ENCODE data around the gene LAMTOR3.
A peak's percentile ranks its signal among the peaks of the same experiment; 100 is the strongest.

Gene LAMTOR3

DNA sequence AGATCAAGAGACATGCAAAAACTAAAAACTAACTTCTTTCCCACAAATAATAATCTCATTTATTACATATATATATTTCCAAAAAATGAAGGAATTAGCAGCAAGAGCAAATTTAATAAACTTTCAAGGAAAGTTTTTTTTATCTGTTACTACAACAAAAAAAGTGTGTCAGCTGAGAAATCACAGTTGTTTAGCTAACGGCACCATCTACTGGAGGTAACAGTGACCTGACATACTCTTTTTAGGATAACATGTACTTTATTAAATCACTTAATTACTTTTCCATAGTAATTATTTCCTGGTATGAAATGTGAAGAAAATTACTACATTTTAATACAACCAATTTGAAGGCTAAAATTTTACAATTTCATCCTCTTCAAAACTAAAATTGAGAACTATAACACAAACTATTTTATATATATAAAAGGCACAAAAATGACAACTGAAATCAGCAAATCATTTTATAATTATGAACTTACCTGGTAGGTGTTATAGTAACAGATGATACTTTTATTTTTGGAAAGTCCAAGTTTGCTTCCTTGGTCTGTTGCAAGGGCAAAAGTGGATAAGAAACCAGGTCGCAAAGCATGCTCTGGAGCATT, 9.1 kb downstream of the LAMTOR3 start:
- Mint-ChIP-seq H3K4me1 (peaks cover 0 to 1% of the 10 kb centered on the region in 2 donors), H3K9me3 (no peaks in the 10 kb centered on the region), H3K4me3 (no peak overlapping the region), H3K27ac (no peak overlapping the region), H3K27me3 (no peaks in the 10 kb centered on the region), H3K36me3 (peaks cover 5 to 19% of the 10 kb centered on the region in 2 donors)
- no peak for ATAC-seq (replicated peaks)
- no peak for DNase-seq

DNA sequence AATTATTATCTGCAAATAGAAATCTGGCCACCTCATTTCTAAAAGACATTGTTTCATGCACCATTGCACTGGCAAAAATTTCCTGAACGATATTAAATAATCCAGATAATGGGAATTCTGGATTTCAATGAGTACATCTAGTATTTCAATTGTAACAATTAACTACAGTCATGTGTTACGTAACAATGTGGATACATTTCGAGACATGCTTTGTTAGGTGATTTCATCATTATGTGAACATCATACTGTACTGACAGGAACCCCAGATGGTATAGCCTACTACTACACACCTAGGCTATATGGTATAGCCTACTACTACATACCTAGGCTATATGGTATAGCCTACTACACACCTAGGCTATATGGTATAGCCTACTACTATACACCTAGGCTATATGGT, 14.8 kb downstream of the LAMTOR3 start:
- Mint-ChIP-seq H3K4me3 (no peak overlapping the region), H3K9me3 (no peaks in the 10 kb centered on the region), H3K36me3 (peaks cover 13 to 21% of the 10 kb centered on the region in 2 donors), H3K4me1 (peaks cover 0 to 2% of the 10 kb centered on the region in 2 donors), H3K27me3 (no peaks in the 10 kb centered on the region), H3K27ac (no peak overlapping the region)
- DNase-seq, result no peak
- ATAC-seq (replicated peaks), result no peak

DNA sequence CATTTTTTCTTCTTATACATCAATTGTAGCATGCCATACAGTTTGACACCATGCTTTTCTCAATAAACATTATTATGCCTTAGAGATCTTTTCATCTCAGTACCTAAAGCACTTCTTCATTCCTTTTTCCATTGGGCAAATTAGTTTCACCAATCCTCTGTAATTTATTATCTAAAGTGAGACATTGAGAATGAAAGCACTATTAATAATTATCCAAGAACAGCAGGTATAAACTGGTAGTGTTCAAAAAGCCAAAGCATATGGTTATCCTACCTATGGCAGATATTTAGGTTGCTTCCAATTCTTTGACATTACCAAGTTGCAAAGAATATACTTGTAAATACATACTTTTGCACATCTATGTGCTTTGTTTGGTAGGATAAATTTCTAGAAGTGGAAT, 15.6 kb downstream of the LAMTOR3 start:
- H3K4me3 Mint-ChIP-seq, result no peak overlapping the region
- peaks cover 2 to 6% of the 10 kb centered on the region in 2 donors for H3K4me1 Mint-ChIP-seq
- H3K27me3 Mint-ChIP-seq, result no peaks in the 10 kb centered on the region
- ATAC-seq (replicated peaks), result no peak
- no peak for DNase-seq
- H3K9me3 Mint-ChIP-seq, result no peaks in the 10 kb centered on the region
- H3K27ac Mint-ChIP-seq, result no peak overlapping the region
- peaks cover 13 to 26% of the 10 kb centered on the region in 2 donors for H3K36me3 Mint-ChIP-seq

DNA sequence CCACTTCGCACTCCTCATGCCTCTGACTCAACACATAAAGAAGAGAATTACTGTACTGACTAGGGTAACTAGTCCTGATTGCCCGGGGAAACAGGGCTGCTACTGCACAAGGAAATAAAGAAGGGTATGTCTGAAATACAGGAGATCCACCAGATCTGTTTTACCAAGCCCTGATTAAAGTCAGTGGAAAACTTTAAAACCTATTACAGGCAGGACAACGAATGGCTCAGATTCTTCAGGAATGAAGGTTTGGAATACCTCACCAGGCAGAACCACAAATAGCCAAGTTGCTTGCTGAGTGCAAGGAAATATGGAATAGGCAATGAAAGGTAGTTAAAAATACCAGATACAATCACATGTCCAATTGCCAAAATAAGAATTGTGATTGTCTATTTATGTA, 17.3 kb downstream of the LAMTOR3 start:
- DNase-seq (no peak), ATAC-seq (replicated peaks) (peak in 1 of 2 donors; percentile 24)
- Mint-ChIP-seq H3K27me3 (no peaks in the 10 kb centered on the region), H3K9me3 (no peaks in the 10 kb centered on the region), H3K4me1 (peaks cover 5 to 6% of the 10 kb centered on the region in 2 donors), H3K4me3 (no peak overlapping the region), H3K27ac (no peak overlapping the region), H3K36me3 (peaks cover 22 to 36% of the 10 kb centered on the region in 2 donors)

DNA sequence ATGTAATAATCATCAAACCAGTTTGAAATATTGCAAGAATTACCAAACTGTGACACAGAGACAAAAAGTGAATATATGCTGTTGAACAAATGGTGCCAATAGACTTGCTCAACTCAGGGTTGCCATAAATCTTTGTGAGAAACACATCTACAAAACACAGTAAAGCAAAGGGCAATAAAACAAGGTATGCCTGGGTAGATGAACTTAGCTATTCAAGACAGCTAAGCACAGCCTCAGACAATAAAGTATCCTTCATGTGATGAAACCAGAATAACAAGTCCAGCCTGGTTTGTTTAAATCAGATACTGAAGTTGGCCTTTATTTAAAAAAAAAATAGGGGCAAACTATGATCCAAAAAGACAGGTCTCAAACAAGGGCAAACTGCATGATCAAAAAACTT, 19.2 kb downstream of the LAMTOR3 start:
- Mint-ChIP-seq H3K36me3 (peaks cover 27 to 44% of the 10 kb centered on the region in 2 donors), H3K27ac (peak overlapping the region; percentile 14), H3K27me3 (no peaks in the 10 kb centered on the region), H3K4me1 (peaks cover 5 to 6% of the 10 kb centered on the region in 2 donors), H3K9me3 (no peaks in the 10 kb centered on the region), H3K4me3 (no peak overlapping the region)
- DNase-seq, result no peak
- no peak for ATAC-seq (replicated peaks)

- H3K4me1 Mint-ChIP-seq, result peaks cover 5 to 6% of the 10 kb centered on the region in 2 donors
- ATAC-seq (replicated peaks) (no peak), DNase-seq (no peak)
- no peaks in the 10 kb centered on the region for H3K9me3 Mint-ChIP-seq
- H3K27ac Mint-ChIP-seq, result peak overlapping the region; percentile 88
- no peaks in the 10 kb centered on the region for H3K27me3 Mint-ChIP-seq
- H3K4me3 Mint-ChIP-seq, result no peak overlapping the region
- H3K36me3 Mint-ChIP-seq, result peaks cover 26 to 48% of the 10 kb centered on the region in 2 donors
Observed at GRCh38 chr4:99872570-99872969, 21.7 kb downstream of the LAMTOR3 start.

DNA sequence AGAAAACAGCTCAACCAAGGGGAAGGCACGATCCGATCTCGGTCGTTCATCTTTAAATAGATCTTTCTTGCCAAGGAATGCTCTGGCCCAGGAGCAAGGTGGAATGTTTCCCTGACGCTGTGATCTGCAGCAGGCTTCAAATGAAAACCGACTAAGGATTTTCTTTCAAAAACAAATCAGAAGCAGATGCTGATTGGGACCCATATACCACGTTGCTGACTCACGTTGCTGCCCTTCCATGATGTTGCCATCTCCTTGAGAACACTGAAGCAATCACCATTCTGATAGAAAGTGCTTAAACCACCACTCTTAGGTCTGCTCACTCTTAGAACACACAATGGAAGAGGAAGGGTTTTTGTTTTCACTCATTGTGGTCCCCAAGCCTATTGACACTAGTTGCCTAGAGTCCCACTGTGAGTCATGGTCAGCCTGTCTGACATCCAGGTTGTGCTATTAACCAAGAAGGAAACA, 26.1 kb downstream of the LAMTOR3 start:
- Mint-ChIP-seq H3K9me3 (no peaks in the 10 kb centered on the region), H3K27me3 (no peaks in the 10 kb centered on the region), H3K36me3 (peaks cover 32 to 63% of the 10 kb centered on the region in 2 donors), H3K27ac (peak overlapping the region; percentile 71), H3K4me3 (no peak overlapping the region), H3K4me1 (peaks cover 0 to 4% of the 10 kb centered on the region in 2 donors)
- DNase-seq (no peak), ATAC-seq (replicated peaks) (peak; percentile 48 to 83)

DNA sequence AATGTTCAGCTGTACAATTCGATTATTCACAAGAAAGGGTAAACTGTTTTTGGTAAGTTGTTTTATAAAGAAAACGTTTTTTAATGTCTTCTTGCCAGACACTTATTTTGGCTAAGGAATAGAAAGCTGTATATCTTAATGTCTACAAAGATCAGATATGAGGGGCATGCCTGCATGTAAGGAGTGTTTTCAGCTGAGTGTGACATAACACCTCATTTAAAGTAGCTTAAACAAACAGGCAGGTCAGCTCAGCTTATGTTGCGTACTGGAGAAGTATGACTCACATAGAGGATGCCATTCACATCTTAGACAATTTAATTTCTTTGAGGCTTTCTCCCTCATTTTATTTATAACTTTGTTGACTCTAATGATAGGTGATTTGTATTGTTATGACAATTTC, 30.4 kb downstream of the LAMTOR3 start:
- ATAC-seq (replicated peaks) (no peak), DNase-seq (no peak)
- peaks cover 8 to 22% of the 10 kb centered on the region in 2 donors for H3K4me1 Mint-ChIP-seq
- H3K27ac Mint-ChIP-seq, result no peak overlapping the region
- H3K27me3 Mint-ChIP-seq, result no peaks in the 10 kb centered on the region
- peaks cover 19 to 53% of the 10 kb centered on the region in 2 donors for H3K36me3 Mint-ChIP-seq
- H3K9me3 Mint-ChIP-seq, result no peaks in the 10 kb centered on the region
- H3K4me3 Mint-ChIP-seq, result no peak overlapping the region

- H3K9me3 Mint-ChIP-seq, result no peaks in the 10 kb centered on the region
- ATAC-seq (replicated peaks), result peak; percentile 85
- DNase-seq, result peak; percentile 45
- no peak overlapping the region for H3K4me3 Mint-ChIP-seq
- H3K4me1 Mint-ChIP-seq, result peaks cover 22 to 34% of the 10 kb centered on the region in 2 donors
- H3K36me3 Mint-ChIP-seq, result peaks cover 25 to 58% of the 10 kb centered on the region in 2 donors
- H3K27me3 Mint-ChIP-seq, result no peaks in the 10 kb centered on the region
- H3K27ac Mint-ChIP-seq, result peak overlapping the region; percentile 79
Observed at GRCh38 chr4:99861120-99861905, 32.9 kb downstream of the LAMTOR3 start.

- H3K36me3 Mint-ChIP-seq, result peaks cover 26 to 59% of the 10 kb centered on the region in 2 donors
- H3K27me3 Mint-ChIP-seq, result no peaks in the 10 kb centered on the region
- DNase-seq, result no peak
- no peak for ATAC-seq (replicated peaks)
- H3K27ac Mint-ChIP-seq, result no peak overlapping the region
- H3K4me3 Mint-ChIP-seq, result no peak overlapping the region
- H3K4me1 Mint-ChIP-seq, result peaks cover 28 to 42% of the 10 kb centered on the region in 2 donors
- no peaks in the 10 kb centered on the region for H3K9me3 Mint-ChIP-seq
Observed at GRCh38 chr4:99860521-99860920, 33.7 kb downstream of the LAMTOR3 start.

DNA sequence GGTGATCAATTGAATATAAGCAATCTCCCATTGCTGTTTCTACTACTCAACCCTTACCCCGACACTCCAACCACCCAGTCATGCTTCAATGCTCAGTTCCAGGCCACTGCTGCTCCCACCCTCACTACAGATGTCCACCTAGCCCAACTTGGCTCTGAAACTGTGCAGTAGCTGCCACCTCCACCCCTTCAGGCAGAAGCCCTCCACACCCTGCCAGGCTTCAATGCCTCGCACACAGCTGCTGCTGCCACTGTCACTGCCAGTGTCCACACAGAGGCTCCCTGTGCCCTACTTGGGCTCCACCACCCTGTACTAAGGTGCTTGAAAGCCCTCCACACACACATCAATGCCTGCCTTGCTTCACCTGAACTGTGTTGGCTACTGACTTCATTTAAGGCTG, 34.6 kb downstream of the LAMTOR3 start:
- Mint-ChIP-seq H3K27me3 (no peaks in the 10 kb centered on the region), H3K27ac (peak overlapping the region; percentile 78), H3K4me3 (peak overlapping the region; percentile 4 to 26), H3K4me1 (peaks cover 37 to 51% of the 10 kb centered on the region in 2 donors), H3K9me3 (peaks cover 2 to 3% of the 10 kb centered on the region in 2 donors), H3K36me3 (peaks cover 30 to 59% of the 10 kb centered on the region in 2 donors)
- peak; percentile 60 to 65 for ATAC-seq (replicated peaks)
- no peak for DNase-seq

DNA sequence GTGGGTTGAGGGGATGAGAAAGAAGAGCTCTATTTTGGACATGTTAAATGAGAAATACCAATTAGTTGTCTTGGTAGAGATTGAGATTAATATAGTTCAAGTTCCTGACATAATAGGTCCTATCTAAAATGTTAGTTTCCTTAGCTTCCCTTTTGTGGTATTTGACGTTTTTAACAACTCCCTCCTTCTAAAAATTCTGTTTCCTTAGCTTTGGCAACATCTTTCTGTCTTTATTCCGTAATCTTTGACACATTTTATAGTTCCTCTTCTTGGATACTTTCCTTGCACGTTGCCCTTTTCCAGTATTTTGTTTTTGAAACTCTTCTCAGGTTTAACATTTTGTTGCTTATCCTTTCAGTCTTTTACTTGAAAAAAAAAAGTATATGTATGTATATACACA, 36.9 kb downstream of the LAMTOR3 start:
- peak overlapping the region; percentile 87 for H3K27ac Mint-ChIP-seq
- no peak for DNase-seq
- no peak for ATAC-seq (replicated peaks)
- peaks cover 50 to 71% of the 10 kb centered on the region in 2 donors for H3K4me1 Mint-ChIP-seq
- H3K4me3 Mint-ChIP-seq, result no peak overlapping the region
- no peaks in the 10 kb centered on the region for H3K27me3 Mint-ChIP-seq
- H3K36me3 Mint-ChIP-seq, result peaks cover 50 to 68% of the 10 kb centered on the region in 2 donors
- peaks cover 4 to 5% of the 10 kb centered on the region in 2 donors for H3K9me3 Mint-ChIP-seq

DNA sequence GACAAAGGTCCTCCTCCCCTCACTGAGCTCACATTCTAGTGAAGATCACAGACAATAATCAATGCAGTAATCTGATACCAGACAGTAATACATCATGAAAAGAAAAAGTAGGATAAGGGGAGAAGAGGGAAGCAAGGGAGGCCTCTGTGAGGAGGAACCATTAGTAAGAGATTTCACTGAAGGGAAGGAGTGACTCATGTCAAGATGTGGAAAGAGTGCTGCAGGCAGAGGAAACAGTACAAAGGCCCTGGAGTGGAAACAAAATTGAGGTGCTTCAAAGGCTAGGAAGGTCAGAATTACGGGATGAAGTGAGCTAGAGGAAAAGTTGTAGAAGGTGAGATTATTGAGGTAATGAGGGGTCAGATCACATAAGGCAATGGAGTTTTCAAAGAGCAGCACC, 38.1 kb downstream of the LAMTOR3 start:
- no peak for DNase-seq
- H3K4me3 Mint-ChIP-seq, result peak overlapping the region; percentile 47 to 48
- peak; percentile 41 to 44 for ATAC-seq (replicated peaks)
- H3K27ac Mint-ChIP-seq, result peak overlapping the region; percentile 87
- peaks cover 56 to 70% of the 10 kb centered on the region in 2 donors for H3K36me3 Mint-ChIP-seq
- peaks cover 4 to 5% of the 10 kb centered on the region in 2 donors for H3K9me3 Mint-ChIP-seq
- no peaks in the 10 kb centered on the region for H3K27me3 Mint-ChIP-seq
- peaks cover 57 to 77% of the 10 kb centered on the region in 2 donors for H3K4me1 Mint-ChIP-seq

DNA sequence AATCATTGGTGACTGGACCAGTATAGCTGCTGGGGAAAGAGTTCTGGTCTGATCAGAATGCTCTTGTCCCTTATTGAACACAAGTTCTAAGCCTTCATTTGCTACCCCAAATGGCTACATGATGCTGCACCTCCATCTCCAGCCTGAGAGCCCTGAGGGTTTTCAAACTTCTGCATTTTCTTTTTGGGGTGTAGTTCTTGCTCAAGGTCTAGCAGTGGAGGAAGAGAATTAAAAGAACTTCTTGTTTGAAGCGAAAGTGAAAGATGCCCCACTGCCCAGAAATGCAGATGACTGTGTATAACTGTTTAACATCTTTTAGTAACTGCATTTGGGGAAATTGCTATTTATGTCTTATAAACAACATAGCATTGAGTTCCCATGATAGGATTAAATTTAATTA, 38.5 kb downstream of the LAMTOR3 start:
- ATAC-seq (replicated peaks) (peak; percentile 45 to 60), DNase-seq (no peak)
- Mint-ChIP-seq H3K27me3 (no peaks in the 10 kb centered on the region), H3K36me3 (peaks cover 56 to 74% of the 10 kb centered on the region in 2 donors), H3K4me3 (peak overlapping the region; percentile 26 to 44), H3K27ac (peak overlapping the region; percentile 87), H3K9me3 (peaks cover 4 to 5% of the 10 kb centered on the region in 2 donors), H3K4me1 (peaks cover 61 to 80% of the 10 kb centered on the region in 2 donors)

All from stimulated activated naive B cell treated with anti-CD40 and anti-IgM and Interleukin-4, amounts not matched to agents 10 μg/mL and 1 μg/mL and 100 μg/mL, for 72 hours (primary cell).